ENCODE data around the gene ZBTB16. TPM values are rescaled to one million over a fixed set of nuclear protein-coding genes. Genes with fewer than 3 reads are reported as not detected.

Gene ZBTB16
- total RNA-seq, 1 donor from 2014 or later: not detected

DNA sequence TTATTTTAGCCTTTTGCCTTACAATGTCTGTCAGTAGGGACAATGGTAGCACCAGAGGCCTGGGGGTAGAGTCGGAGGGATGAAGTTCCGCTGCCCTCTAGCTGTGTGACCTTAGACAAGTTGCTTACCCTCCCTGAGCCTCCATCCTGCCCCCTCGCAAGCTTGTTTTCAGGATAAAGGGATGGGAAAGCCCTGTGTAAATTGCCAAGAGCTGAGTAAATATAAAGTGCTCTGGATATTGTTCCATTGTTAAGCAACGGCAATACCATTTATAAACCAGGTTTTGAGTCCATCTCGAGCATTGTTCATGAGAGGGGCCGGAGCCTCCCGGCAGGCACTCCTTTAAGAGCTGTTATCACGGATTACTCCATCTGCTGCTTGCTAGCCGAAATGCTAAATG is 72.9 kb downstream of the ZBTB16 start:
- Mint-ChIP-seq H3K27ac (no peak overlapping the region), H3K4me1 (peaks cover 8% of the 10 kb centered on the region), H3K36me3 (no peaks in the 10 kb centered on the region), H3K4me3 (no peak overlapping the region), H3K27me3 (ENCODE audit: low read depth) (peaks cover 95% of the 10 kb centered on the region), H3K9me3 (no peaks in the 10 kb centered on the region)
- TF ChIP-seq, protein P1, sequence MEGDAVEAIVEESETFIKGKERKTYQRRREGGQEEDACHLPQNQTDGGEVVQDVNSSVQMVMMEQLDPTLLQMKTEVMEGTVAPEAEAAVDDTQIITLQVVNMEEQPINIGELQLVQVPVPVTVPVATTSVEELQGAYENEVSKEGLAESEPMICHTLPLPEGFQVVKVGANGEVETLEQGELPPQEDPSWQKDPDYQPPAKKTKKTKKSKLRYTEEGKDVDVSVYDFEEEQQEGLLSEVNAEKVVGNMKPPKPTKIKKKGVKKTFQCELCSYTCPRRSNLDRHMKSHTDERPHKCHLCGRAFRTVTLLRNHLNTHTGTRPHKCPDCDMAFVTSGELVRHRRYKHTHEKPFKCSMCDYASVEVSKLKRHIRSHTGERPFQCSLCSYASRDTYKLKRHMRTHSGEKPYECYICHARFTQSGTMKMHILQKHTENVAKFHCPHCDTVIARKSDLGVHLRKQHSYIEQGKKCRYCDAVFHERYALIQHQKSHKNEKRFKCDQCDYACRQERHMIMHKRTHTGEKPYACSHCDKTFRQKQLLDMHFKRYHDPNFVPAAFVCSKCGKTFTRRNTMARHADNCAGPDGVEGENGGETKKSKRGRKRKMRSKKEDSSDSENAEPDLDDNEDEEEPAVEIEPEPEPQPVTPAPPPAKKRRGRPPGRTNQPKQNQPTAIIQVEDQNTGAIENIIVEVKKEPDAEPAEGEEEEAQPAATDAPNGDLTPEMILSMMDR (IDR thresholded peaks at IDR 0.05; ENCODE audit: unreplicated experiment): no peak
- DNase-seq (ENCODE audit: low spot score in 2 of 2, unreplicated experiment in 2 of 2): no peak

DNA sequence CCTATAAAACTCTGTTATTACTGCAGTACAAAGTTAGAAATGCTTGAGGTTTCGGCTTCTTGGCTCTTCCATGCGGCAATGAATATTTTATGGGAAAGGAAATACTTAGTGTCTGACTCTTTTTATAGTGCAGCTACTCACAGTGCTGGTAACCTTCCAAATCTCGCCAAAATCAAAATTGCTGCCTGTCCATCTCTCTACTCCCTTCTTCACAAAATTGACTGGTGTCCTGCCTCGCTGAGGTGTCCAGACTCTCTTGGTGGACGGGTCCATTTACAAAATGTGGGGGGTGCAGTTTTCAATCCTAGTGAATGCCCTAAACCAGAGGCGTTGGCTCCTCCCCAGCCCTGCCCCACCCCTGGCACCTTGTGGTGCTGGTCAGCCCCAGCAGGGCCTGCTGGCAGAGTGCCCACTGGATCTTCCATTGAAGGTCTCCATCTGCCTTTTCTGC is 73.5 kb downstream of the ZBTB16 start:
- TF ChIP-seq, protein P1 (IDR thresholded peaks at IDR 0.05; ENCODE audit: unreplicated experiment): no peak
- H3K27ac Mint-ChIP-seq: no peak overlapping the region
- no peak for DNase-seq (ENCODE audit: low spot score in 2 of 2, unreplicated experiment in 2 of 2)
- H3K27me3 Mint-ChIP-seq (ENCODE audit: low read depth): peaks cover 95% of the 10 kb centered on the region
- H3K4me3 Mint-ChIP-seq: no peak overlapping the region
- no peaks in the 10 kb centered on the region for H3K9me3 Mint-ChIP-seq
- no peaks in the 10 kb centered on the region for H3K36me3 Mint-ChIP-seq
- H3K4me1 Mint-ChIP-seq: peaks cover 8% of the 10 kb centered on the region

DNA sequence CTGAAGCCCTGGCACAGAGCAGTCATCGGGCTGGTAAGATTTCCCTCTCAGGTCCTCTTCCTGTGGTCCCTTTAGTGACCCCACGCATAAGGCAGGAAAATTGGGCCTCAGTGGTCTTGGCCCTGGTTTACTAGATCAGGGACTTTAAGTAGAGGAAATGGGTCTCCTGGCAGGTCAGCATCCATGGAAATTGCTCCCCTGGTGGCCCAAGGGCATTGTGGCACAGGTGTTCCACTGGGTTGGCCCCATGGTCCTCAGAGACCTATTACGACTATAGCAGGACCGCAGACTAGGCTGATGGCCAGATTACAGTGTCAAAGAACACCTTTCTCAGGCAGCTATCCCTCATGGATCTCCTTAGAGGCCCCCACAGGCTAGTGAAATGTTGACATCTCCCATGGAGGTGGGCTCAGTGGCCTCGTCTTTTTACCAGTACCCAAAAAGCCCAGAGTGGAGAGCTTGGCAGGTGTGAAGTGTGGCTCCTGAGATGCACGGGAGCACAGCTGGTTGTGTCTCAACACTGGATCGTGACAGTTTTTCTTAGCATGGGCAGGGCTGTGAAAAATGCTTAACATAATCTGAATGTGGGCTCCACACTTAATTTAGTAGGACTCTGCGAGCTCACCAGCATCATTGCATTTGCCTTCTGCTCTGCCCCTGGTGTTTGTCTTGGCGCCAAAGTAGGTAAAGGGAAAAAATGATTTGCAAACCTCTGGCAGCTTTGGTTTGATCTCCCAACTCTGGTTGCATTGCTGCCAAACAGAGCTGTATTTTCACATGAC is 74.2 kb downstream of the ZBTB16 start:
- TF ChIP-seq, protein P1 (IDR thresholded peaks at IDR 0.05; ENCODE audit: unreplicated experiment): no peak
- Mint-ChIP-seq H3K36me3 (no peaks in the 10 kb centered on the region), H3K9me3 (no peaks in the 10 kb centered on the region), H3K4me1 (peaks cover 8% of the 10 kb centered on the region), H3K4me3 (no peak overlapping the region), H3K27me3 (ENCODE audit: low read depth) (peaks cover 93% of the 10 kb centered on the region), H3K27ac (no peak overlapping the region)
- no peak for DNase-seq (ENCODE audit: low spot score in 2 of 2, unreplicated experiment in 2 of 2)

DNA sequence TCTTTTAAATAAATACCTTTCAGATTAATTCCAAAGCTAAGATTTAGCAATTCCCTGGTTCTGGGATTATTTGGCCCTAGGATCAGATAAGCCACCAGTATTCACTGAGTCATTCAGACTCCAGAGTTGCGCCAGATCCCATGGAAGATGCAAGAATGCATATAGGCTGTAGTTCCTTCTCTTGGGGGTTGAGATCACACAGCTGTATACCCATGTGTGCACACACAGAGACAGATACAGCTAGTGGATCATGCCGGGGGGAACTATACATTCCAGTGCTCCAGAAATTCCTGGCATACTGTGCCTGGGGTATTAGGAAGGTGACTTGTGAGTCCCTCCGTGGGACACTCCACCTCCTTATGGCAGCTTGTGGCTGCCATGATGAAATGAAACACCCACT is 75.4 kb downstream of the ZBTB16 start:
- peaks cover 94% of the 10 kb centered on the region for H3K27me3 Mint-ChIP-seq (ENCODE audit: low read depth)
- no peak overlapping the region for H3K27ac Mint-ChIP-seq
- peaks cover 11% of the 10 kb centered on the region for H3K4me1 Mint-ChIP-seq
- no peak overlapping the region for H3K4me3 Mint-ChIP-seq
- DNase-seq (ENCODE audit: low spot score in 2 of 2, unreplicated experiment in 2 of 2): no peak
- no peaks in the 10 kb centered on the region for H3K9me3 Mint-ChIP-seq
- no peaks in the 10 kb centered on the region for H3K36me3 Mint-ChIP-seq
- TF ChIP-seq, protein P1 (IDR thresholded peaks at IDR 0.05; ENCODE audit: unreplicated experiment): no peak

- no peak for DNase-seq (ENCODE audit: low spot score in 2 of 2, unreplicated experiment in 2 of 2)
- Mint-ChIP-seq H3K36me3 (no peaks in the 10 kb centered on the region), H3K27me3 (ENCODE audit: low read depth) (peaks cover 94% of the 10 kb centered on the region), H3K9me3 (no peaks in the 10 kb centered on the region), H3K27ac (no peak overlapping the region), H3K4me1 (peaks cover 14% of the 10 kb centered on the region), H3K4me3 (no peak overlapping the region)
- TF ChIP-seq, protein P1 (IDR thresholded peaks at IDR 0.05; ENCODE audit: unreplicated experiment): no peak
Observed at GRCh38 chr11:114135737-114136151, 76.2 kb downstream of the ZBTB16 start.

Data from mesothelial cell of epicardium (in vitro differentiated cells).